ENCODE data around the gene CHMP1B. TPM values are rescaled to one million over a fixed set of nuclear protein-coding genes. Genes with fewer than 3 reads are reported as not detected.

Gene CHMP1B
- total RNA-seq, 1 experiment from 2014 or later: 38.7 TPM

DNA sequence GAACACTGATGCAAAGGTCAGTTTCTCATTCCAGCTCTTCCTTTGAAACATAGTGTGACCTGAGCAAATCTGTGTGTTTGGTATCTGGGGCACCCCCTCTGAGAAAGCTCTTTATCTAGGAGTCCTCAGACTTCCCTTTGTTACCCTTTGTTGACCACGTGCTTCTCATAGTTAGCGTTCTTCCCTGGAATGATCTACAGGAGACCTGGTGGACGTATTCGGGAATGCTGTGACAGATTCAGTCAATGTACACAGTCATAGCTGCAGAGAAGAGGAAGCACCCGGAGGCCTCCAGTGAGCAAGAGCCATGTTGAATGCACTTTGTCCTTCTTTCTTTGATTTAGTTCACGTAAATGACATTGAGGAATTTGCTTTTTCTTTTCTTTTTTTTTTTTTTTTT lies 10.7 kb upstream of the CHMP1B start:
- H3K27ac Mint-ChIP-seq: peak overlapping the region; percentile 45 to 71 (median 62); a peak in 5 of 7 replicates
- Histone ChIP-seq H3K4me1 (ENCODE audit: insufficient read depth, low read length) (no peaks in the 10 kb centered on the region; the same call in 1 of the 2 replicates), H4K8ac (replicated peaks; ENCODE audit: insufficient read length, low read depth, low read length) (no peak overlapping the region), H2AK5ac (ENCODE audit: insufficient read length, low read length) (no peak overlapping the region), H3K4ac (ENCODE audit: low read depth, low read length) (no peak overlapping the region), H3K23ac (ENCODE audit: insufficient read length, low read depth, low read length) (no peak overlapping the region), H3K27ac (ENCODE audit: insufficient read length, low read depth, low read length) (no peak overlapping the region), H3T11ph (ENCODE audit: low read length) (no peak overlapping the region), H3K79me2 (ENCODE audit: insufficient read depth, low read length) (no peaks in the 10 kb centered on the region), H2BK20ac (ENCODE audit: low read depth, low read length, poor library complexity, severe bottlenecking) (no peak overlapping the region), H3K79me1 (ENCODE audit: insufficient read depth, low read depth, low read length, poor library complexity, severe bottlenecking) (no peaks in the 10 kb centered on the region), H2AFZ (ENCODE audit: low read length) (no peak overlapping the region), H3K56ac (ENCODE audit: insufficient read length, low read depth, low read length) (no peak overlapping the region), H3K9ac (ENCODE audit: extremely low read depth, insufficient read length, low read length) (no peak overlapping the region), H4K91ac (ENCODE audit: insufficient read length, low read depth, low read length) (no peak overlapping the region), H2BK5ac (ENCODE audit: insufficient read length, low read length) (no peak overlapping the region), H3K4me2 (ENCODE audit: insufficient read depth, insufficient read length, low read length) (no peak overlapping the region), H3K9me3 (ENCODE audit: control insufficient read depth, low read depth, low read length) (no peaks in the 10 kb centered on the region), H3K27me3 (ENCODE audit: insufficient read depth, low read length) (no peaks in the 10 kb centered on the region), H2BK15ac (ENCODE audit: low read depth, low read length) (no peak overlapping the region), H4K5ac (ENCODE audit: insufficient read length, low read depth, low read length) (no peak overlapping the region), H3K18ac (ENCODE audit: insufficient read length, low read depth, low read length) (no peak overlapping the region), H2BK120ac (ENCODE audit: low read depth, low read length, poor library complexity, severe bottlenecking) (no peak overlapping the region), H3K14ac (ENCODE audit: insufficient read depth, low read length) (no peak overlapping the region), H2BK12ac (ENCODE audit: insufficient read length, low read depth, low read length) (no peak overlapping the region), H3K23me2 (ENCODE audit: insufficient read length, low read depth, low read length, poor library complexity, severe bottlenecking) (no peaks in the 10 kb centered on the region), H4K20me1 (ENCODE audit: control insufficient read depth, insufficient read depth, insufficient read length) (no peaks in the 10 kb centered on the region)
- H3K9me3 Mint-ChIP-seq: no peaks in the 10 kb centered on the region
- no CpG with 5 or more reads among the region's 6 CpGs for WGBS (ENCODE audit: extremely low coverage, insufficient read length, low lambda C conversion rate)
- peaks cover 8 to 12% of the 10 kb centered on the region in 2 experiments for H3K4me1 Mint-ChIP-seq
- no peak for DNase-seq
- no peaks in the 10 kb centered on the region for H3K27me3 Mint-ChIP-seq (ENCODE audit: low read depth)
- TF ChIP-seq, protein P1, sequence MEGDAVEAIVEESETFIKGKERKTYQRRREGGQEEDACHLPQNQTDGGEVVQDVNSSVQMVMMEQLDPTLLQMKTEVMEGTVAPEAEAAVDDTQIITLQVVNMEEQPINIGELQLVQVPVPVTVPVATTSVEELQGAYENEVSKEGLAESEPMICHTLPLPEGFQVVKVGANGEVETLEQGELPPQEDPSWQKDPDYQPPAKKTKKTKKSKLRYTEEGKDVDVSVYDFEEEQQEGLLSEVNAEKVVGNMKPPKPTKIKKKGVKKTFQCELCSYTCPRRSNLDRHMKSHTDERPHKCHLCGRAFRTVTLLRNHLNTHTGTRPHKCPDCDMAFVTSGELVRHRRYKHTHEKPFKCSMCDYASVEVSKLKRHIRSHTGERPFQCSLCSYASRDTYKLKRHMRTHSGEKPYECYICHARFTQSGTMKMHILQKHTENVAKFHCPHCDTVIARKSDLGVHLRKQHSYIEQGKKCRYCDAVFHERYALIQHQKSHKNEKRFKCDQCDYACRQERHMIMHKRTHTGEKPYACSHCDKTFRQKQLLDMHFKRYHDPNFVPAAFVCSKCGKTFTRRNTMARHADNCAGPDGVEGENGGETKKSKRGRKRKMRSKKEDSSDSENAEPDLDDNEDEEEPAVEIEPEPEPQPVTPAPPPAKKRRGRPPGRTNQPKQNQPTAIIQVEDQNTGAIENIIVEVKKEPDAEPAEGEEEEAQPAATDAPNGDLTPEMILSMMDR (conservative IDR thresholded peaks at IDR 0.05): no peak; the same call in 2 of the 3 replicates
- no peak overlapping the region for H3K4me3 Mint-ChIP-seq
- H3K36me3 Mint-ChIP-seq (ENCODE audit: insufficient read depth in 1 of 3, low read depth in 3 of 3): no peaks in the 10 kb centered on the region
